Activated T-cell treated with anti-CD3 and anti-CD28 coated beads, Interleukin-2, amount 50 U/mL, for 4 hours (primary cell): Measurements from ENCODE around the gene WDR62. TPM values are rescaled to one million over a fixed set of nuclear protein-coding genes. Genes with fewer than 3 reads are reported as not detected.

Experiments used
- ATAC-seq, 2 donors: fragments of 200-7000 bp; cut with Tn5 transposase; one replicate each; pipeline ENCODE4 v1.10.0; 2021
- DNase-seq: peaks from one replicate; pipeline ENCODE4 v3.0.0-alpha.2; 2020
- H3K27me3 Mint-ChIP-seq: one replicate; pipeline ENCODE4 v1.8.0; 2021; ENCODE audit warnings: low read depth, mixed read lengths
- H3K36me3 Mint-ChIP-seq: one replicate; pipeline ENCODE4 v1.8.0; 2022; ENCODE audit warnings: mixed read lengths; ENCODE audit not compliant: insufficient read depth
- H3K4me1 Mint-ChIP-seq: one replicate; pipeline ENCODE4 v1.8.0; 2021; ENCODE audit warnings: low read depth, mixed read lengths
- H3K4me3 Mint-ChIP-seq: one replicate; pipeline ENCODE4 v1.8.0; 2021; ENCODE audit warnings: mild to moderate bottlenecking, moderate library complexity, mixed read lengths
- H3K9me3 Mint-ChIP-seq: one replicate; pipeline ENCODE4 v1.8.0; 2021; ENCODE audit warnings: mixed read lengths
- total RNA-seq, 3 donors: library from RNA; stranded (reverse); gene quantifications; one replicate each; pipeline ENCODE4 v1.2.1, GENCODE V29; 2021

The WDR62 gene
- total RNA-seq, 3 donors from 2014 or later, result 10.3 to 14.6 (median 12.5) TPM

DNA sequence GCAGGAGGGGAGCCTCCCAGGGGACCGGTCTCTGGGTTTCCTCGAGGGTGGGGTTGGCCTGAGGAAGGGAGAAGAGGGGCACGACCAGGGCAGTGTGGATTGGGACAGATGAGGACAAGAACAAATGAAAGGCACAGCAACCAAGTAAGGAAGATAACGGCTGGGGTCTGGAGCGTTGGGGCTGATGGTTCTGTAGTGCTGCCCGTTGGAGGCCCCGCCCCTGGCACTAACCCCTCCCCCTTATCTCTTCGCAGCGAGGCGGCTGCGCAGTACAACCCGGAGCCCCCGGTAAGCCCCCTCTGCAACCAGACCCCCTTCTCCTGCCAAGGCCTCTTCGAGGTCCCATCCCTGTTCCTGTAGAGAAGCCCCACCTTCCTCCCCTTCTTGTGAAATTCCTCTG is 87.3 kb downstream of the WDR62 start:
- no peaks in the 10 kb centered on the region for H3K27me3 Mint-ChIP-seq
- DNase-seq, result no peak
- H3K4me1 Mint-ChIP-seq, result peaks cover 16% of the 10 kb centered on the region
- H3K9me3 Mint-ChIP-seq, result no peaks in the 10 kb centered on the region
- H3K4me3 Mint-ChIP-seq, result peak overlapping the region; percentile 97
- H3K36me3 Mint-ChIP-seq, result peaks cover 30% of the 10 kb centered on the region
- ATAC-seq, result no peak

DNA sequence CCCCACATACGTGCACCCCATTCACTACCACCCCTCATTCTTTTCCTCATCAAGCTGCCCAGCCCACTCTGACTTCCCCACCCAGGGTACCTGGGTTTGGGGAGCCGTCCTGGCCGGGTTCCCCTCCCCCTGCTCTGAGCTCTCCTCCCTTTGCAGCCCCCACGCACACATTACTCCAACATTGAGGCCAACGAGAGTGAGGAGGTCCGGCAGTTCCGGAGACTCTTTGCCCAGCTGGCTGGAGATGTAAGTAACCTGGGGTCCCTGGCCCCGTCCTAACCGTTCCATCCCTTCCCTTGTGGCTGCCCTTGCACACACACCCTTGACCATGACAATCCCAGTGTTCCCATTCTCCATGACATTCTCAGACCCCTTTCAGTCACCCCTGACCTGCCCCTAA is 87.8 kb downstream of the WDR62 start:
- no peaks in the 10 kb centered on the region for H3K27me3 Mint-ChIP-seq
- no peak overlapping the region for H3K4me3 Mint-ChIP-seq
- H3K36me3 Mint-ChIP-seq, result peaks cover 32% of the 10 kb centered on the region
- DNase-seq (no peak), ATAC-seq (no peak)
- peaks cover 15% of the 10 kb centered on the region for H3K4me1 Mint-ChIP-seq
- H3K9me3 Mint-ChIP-seq, result no peaks in the 10 kb centered on the region

- peaks cover 12% of the 10 kb centered on the region for H3K4me1 Mint-ChIP-seq
- H3K27me3 Mint-ChIP-seq, result no peaks in the 10 kb centered on the region
- no peaks in the 10 kb centered on the region for H3K9me3 Mint-ChIP-seq
- no peak for DNase-seq
- ATAC-seq, result no peak
- no peak overlapping the region for H3K4me3 Mint-ChIP-seq
- peaks cover 39% of the 10 kb centered on the region for H3K36me3 Mint-ChIP-seq
These were observed 89.9 kb downstream of the WDR62 start for GRCh38 chr19:36144624-36145023.

DNA sequence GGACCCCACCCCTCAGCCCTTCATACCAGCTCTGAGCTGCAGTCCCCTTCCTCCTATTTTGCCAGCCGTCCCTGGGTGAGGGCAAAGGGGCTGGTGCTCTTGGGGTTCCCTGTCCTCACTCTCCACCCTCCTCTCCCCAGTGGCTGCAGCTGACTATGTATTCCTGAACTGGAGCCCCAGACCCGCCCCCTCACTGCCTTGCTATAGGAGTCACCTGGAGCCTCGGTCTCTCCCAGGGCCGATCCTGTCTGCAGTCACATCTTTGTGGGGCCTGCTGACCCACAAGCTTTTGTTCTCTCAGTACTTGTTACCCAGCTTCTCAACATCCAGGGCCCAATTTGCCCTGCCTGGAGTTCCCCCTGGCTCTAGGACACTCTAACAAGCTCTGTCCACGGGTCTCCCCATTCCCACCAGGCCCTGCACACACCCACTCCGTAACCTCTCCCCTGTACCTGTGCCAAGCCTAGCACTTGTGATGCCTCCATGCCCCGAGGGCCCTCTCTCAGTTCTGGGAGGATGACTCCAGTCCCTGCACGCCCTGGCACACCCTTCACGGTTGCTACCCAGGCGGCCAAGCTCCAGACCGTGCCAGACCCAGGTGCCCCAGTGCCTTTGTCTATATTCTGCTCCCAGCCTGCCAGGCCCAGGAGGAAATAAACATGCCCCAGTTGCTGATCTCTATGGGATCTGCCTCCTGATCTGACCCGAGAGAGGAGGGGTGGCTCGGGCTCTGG is 95.1 kb downstream of the WDR62 start:
- no peaks in the 10 kb centered on the region for H3K27me3 Mint-ChIP-seq
- H3K4me1 Mint-ChIP-seq, result no peaks in the 10 kb centered on the region
- H3K9me3 Mint-ChIP-seq, result no peaks in the 10 kb centered on the region
- ATAC-seq (no peak), DNase-seq (no peak)
- H3K4me3 Mint-ChIP-seq, result no peak overlapping the region
- H3K36me3 Mint-ChIP-seq, result peaks cover 34% of the 10 kb centered on the region

- no peaks in the 10 kb centered on the region for H3K9me3 Mint-ChIP-seq
- ATAC-seq (no peak), DNase-seq (no peak)
- H3K27me3 Mint-ChIP-seq, result no peaks in the 10 kb centered on the region
- H3K4me1 Mint-ChIP-seq, result no peaks in the 10 kb centered on the region
- peaks cover 31% of the 10 kb centered on the region for H3K36me3 Mint-ChIP-seq
- H3K4me3 Mint-ChIP-seq, result no peak overlapping the region
These were observed 95.9 kb downstream of the WDR62 start for GRCh38 chr19:36150586-36150985.

GRCh38 chr19:36151144-36152018 is 96.7 kb downstream of the WDR62 start:
- no peak for DNase-seq
- no peaks in the 10 kb centered on the region for H3K27me3 Mint-ChIP-seq
- H3K9me3 Mint-ChIP-seq, result no peaks in the 10 kb centered on the region
- no peaks in the 10 kb centered on the region for H3K4me1 Mint-ChIP-seq
- H3K36me3 Mint-ChIP-seq, result peaks cover 27% of the 10 kb centered on the region
- no peak for ATAC-seq
- no peak overlapping the region for H3K4me3 Mint-ChIP-seq

- H3K4me1 Mint-ChIP-seq, result no peaks in the 10 kb centered on the region
- no peaks in the 10 kb centered on the region for H3K9me3 Mint-ChIP-seq
- H3K27me3 Mint-ChIP-seq, result no peaks in the 10 kb centered on the region
- DNase-seq, result no peak
- ATAC-seq, result no peak
- no peak overlapping the region for H3K4me3 Mint-ChIP-seq
- peaks cover 23% of the 10 kb centered on the region for H3K36me3 Mint-ChIP-seq
These were observed 97.3 kb downstream of the WDR62 start for GRCh38 chr19:36152019-36152351.

DNA sequence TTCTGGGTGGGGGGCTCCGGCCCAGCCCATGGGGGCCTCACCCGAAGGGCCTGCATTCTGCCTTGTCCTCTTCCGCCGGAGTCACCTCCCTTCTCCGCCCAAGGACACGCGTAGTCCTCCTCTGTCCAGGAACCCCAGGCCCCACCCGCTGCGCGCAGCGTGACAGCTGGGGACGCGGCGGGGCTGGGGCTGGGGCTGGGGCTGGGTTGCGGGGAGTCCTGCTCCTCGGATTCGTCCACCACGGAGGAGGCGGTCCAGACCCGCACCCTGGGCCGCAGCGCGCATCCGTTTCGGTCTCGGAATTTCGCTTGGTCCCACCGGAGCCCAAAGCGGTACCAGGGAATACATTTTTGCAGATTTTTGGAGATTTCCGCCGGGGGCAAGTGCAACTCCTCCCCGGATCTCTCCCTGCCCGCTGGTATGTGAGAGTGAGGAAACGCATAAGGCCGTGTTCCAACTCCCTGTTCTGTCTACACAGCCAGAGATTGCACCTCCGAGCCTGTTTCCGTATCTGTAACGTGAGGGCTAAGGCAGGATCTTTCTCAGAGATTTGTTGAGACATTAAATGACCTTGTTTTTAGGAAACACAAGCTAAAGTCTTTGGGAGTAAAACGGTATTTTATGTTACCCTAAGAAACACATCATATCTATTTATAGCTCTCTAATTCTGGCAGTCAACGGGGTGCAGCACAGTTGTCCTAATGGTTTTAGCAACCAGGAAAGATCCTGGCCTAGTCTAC is 97.8 kb downstream of the WDR62 start, which contains the start of gene COX7A1:
Gene COX7A1, minus strand, starts transcription at position 96 of the 740 bp plus-strand sequence. Its CDS starts 40 bp downstream, at position 56.
- Mint-ChIP-seq H3K4me1 (no peaks in the 10 kb centered on the region), H3K27me3 (no peaks in the 10 kb centered on the region), H3K4me3 (no peak within 1 kb of the TSS), H3K36me3 (peaks cover 22% of the 10 kb centered on the region), H3K9me3 (no peaks in the 10 kb centered on the region)
- DNase-seq (no peak), ATAC-seq (no peak)

DNA sequence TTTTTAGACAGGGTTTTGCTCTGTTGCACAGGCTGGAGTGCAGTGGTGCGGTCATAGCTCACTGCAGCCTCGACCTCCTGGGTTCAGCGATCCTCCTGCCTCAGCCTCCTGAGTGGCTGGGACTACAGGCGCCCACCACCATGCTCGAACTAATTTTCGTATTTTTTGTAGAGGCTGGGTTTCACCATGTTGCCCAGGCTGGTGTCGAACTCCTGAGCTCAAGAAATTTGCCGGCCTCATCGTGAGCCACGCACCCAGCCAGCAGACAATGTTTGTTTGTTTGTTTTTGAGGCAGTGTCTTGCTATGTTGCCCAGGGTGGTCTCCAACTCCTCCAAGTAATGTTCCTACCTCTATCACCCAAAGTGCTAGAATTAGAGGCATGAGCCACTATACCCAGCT is 98.4 kb downstream of the WDR62 start:
- Mint-ChIP-seq H3K27me3 (no peaks in the 10 kb centered on the region), H3K36me3 (peaks cover 22% of the 10 kb centered on the region), H3K9me3 (no peaks in the 10 kb centered on the region), H3K4me3 (no peak overlapping the region), H3K4me1 (no peaks in the 10 kb centered on the region)
- DNase-seq, result no peak
- no peak for ATAC-seq

Other genes with a start within 250 kb of the WDR62 start
- gene PRODH2, start 242.1 kb upstream of the WDR62 start, total RNA-seq, result not detected
- gene NPHS1, start 202.4 kb upstream of the WDR62 start, total RNA-seq, result under 1 TPM in 2 of 3 donors, not detected in 1; 0.13 to 0.16 TPM
- gene KIRREL2, start 198.0 kb upstream of the WDR62 start, total RNA-seq, result under 1 TPM; 0.24 to 0.92 (median 0.86) TPM
- under 1 TPM in 2 of 3 donors, not detected in 1; 0.24 to 0.34 TPM for gene APLP1, start 186.3 kb upstream of the WDR62 start, total RNA-seq
- 100 to 1,000 TPM; 138 to 149 (median 142) TPM for gene NFKBID, start 154.4 kb upstream of the WDR62 start, total RNA-seq
- gene HCST, start 152.4 kb upstream of the WDR62 start, total RNA-seq, result 10 to 100 TPM; 22.6 to 37.1 (median 24.0) TPM
- under 1 TPM in 2 of 3 donors, not detected in 1; 0.52 to 0.69 TPM for gene TYROBP, start 146.6 kb upstream of the WDR62 start, total RNA-seq
- 10 to 100 TPM; 14.1 to 15.3 (median 14.4) TPM for gene LRFN3, start 118.5 kb upstream of the WDR62 start, total RNA-seq
- 10 to 100 TPM; 27.3 to 29.7 (median 28.0) TPM for gene SDHAF1, start 59.7 kb upstream of the WDR62 start, total RNA-seq
- 1 to 10 TPM in 2 of 3 donors, under 1 TPM in 1; 0.92 to 1.4 (median 1.2) TPM for gene SYNE4, start 46.1 kb upstream of the WDR62 start, total RNA-seq
- 10 to 100 TPM; 33.1 to 38.2 (median 36.1) TPM for gene ALKBH6, start 40.7 kb upstream of the WDR62 start, total RNA-seq
- gene CLIP3, start 22.0 kb upstream of the WDR62 start, total RNA-seq, result 1 to 10 TPM in 1 of 3 donors, under 1 TPM in 2; 0.33 to 1.4 (median 0.58) TPM
- gene THAP8, start 612 bp upstream of the WDR62 start, total RNA-seq, result 1 to 10 TPM in 1 of 3 donors, under 1 TPM in 2; 0.76 to 1.2 (median 0.90) TPM
- not detected for gene OVOL3, start 56.2 kb downstream of the WDR62 start, total RNA-seq
- 100 to 1,000 TPM; 139 to 165 (median 159) TPM for gene POLR2I, start 60.0 kb downstream of the WDR62 start, total RNA-seq
- gene TBCB, start 60.6 kb downstream of the WDR62 start, total RNA-seq, result 100 to 1,000 TPM; 155 to 173 (median 157) TPM
- 100 to 1,000 TPM; 287 to 318 (median 313) TPM for gene CAPNS1, start 85.2 kb downstream of the WDR62 start, total RNA-seq
- gene COX7A1, start 97.5 kb downstream of the WDR62 start, total RNA-seq, result not detected
- 1 to 10 TPM; 1.9 to 2.6 (median 2.5) TPM for gene ZNF565, start 159.8 kb downstream of the WDR62 start, total RNA-seq
- 100 to 1,000 TPM in 2 of 3 donors, 10 to 100 TPM in 1; 98.7 to 102 (median 101) TPM for gene ZNF146, start 160.2 kb downstream of the WDR62 start, total RNA-seq